Activated naive CD4-positive, alpha-beta T cell treated with anti-CD3 and anti-CD28 coated beads, Interleukin-2, amount 50 U/mL, for 16 hours (primary cell): ENCODE results near the gene CDCA4.

Experiments used
- DNase-seq: peaks from one replicate; pipeline ENCODE4 v3.0.0-alpha.2; 2020

CDCA4 gene

DNA sequence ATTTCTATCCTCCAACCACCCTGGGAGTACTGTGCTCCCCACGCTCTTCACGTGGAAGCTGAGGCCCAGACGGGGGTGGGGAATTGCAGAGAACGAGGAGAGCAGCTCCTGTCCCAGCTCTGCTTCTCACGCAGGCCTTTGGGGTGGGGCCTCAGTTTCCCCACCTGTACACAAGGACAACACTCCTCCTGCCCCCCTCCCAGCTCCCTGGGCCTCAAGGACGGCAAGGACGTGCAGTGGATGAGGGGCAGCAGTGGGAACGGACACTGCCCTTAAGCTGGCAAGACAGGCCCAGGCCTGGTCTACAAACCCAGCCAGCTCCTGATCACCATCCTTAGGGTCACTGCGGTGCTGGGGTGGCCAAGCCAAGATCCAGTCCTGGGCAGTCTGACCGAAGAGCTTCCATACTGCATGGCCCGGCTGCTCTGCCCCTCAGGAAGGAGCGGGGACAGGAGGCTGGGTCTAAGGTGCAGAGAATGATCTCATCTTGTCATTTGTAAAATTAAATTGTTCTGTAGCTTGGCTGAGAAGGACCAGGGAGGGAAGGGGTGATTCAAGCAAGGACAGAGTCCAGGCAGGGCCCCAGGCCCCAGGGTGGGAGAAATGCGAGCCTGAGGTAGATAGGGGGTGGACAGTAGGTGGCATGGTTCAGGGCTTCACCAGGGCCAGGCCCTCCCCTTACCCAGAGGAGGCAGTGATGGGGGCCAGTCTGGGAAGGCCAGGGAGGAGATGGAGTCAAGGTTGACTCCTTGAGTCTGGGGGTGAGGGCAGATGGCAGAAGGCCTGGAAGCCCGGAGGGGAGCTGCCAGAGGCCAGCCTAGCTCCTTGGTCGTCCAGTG is 36.6 kb downstream of the CDCA4 start:
- no peak for DNase-seq

DNA sequence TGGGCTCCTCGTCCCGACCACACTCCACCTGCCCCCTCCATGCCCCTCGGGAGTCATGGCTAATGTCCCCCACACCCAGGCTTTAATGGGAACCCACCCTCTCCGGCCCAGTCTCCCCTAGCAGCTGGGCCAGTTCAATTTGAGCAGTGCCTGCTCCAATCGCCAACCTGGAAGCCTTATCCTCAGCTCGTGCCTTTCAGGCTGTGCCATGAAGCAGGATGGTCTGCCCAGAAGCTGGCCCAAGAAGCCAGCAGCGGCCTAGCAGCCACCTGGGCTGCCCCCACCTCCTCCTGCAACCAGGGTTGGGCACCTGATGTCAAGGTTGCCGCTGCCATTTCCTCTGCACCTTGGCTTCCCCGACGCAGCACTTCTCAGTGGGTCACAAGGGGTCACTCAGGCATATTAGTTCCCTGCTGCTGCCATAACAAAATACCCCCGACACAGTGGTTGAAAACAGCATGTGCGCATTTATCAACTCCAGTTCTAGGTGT is 37.6 kb downstream of the CDCA4 start:
- DNase-seq: no peak

DNA sequence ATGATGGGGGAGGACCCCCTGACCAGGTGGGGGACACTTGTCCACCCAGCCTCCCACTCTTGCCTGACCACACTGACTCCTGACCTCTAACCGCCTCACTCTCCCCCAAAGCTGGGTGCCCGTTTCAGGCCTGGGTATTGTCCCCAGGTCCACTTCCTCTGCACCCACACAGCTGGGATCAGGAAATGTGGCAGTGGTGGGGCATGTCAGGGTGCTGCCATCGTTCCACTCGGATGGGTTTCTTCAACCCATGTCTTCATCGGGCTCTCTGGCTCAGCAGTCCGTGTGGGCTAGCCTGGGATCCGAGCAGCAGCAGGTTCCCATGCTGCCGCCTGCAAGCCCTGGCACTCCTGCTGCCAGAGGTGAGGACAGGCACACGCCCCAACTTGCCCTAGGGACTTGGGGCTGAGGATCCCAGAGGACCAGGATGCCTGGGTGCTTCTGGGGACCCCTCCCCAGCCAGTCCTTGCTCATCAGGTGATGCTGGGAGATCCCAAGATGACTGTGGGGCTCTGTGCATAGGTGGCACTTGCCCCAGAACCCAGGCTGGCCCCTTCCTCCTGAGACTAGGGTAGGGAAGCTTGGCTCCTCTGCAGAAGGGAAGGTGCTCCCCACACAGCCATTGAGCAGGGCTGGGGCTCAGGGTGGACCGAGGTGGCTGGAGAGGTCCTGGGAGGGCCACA is 38.2 kb downstream of the CDCA4 start:
- DNase-seq: no peak

DNA sequence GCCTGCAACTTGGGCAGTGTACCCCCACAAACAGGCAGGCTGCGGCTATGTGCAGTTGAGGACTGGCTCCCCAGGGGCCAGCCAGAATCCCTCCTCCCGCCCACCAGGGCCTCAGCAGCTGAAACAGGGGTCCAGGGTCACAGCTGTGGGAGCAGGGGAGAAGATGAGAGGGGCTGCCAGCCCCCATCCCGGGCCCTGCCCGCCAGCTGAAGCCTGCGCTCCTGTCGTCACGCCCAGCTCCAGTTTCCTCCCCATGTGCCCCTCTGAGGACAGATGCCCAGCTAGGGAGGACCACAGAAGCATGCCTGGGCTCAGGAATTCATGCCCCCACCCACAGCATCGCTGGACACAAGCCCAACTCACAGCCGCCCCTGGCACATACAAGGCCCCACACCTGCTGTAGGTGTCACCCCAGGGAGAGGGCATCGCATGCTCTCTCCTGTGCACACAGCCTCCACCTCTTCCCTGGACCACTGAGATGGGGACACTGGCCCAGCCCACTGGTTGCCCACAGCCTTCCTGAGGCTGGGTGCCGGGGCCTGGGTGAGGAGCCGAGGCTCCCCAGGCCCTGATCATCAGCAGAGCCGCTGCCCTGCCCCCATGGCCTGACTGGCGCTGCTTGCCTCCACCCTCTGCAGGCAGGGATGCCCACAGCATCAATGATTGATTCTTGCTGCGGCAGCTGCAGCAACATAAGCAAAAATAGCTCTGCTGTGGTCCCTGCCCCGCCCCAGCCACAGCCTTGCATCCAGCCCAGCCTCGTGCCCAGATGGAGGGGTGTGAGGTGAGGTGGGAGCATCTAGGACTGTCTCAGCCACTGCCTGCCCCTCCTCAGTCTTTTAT is 39.0 kb downstream of the CDCA4 start:
- peak; percentile 4 for DNase-seq

DNA sequence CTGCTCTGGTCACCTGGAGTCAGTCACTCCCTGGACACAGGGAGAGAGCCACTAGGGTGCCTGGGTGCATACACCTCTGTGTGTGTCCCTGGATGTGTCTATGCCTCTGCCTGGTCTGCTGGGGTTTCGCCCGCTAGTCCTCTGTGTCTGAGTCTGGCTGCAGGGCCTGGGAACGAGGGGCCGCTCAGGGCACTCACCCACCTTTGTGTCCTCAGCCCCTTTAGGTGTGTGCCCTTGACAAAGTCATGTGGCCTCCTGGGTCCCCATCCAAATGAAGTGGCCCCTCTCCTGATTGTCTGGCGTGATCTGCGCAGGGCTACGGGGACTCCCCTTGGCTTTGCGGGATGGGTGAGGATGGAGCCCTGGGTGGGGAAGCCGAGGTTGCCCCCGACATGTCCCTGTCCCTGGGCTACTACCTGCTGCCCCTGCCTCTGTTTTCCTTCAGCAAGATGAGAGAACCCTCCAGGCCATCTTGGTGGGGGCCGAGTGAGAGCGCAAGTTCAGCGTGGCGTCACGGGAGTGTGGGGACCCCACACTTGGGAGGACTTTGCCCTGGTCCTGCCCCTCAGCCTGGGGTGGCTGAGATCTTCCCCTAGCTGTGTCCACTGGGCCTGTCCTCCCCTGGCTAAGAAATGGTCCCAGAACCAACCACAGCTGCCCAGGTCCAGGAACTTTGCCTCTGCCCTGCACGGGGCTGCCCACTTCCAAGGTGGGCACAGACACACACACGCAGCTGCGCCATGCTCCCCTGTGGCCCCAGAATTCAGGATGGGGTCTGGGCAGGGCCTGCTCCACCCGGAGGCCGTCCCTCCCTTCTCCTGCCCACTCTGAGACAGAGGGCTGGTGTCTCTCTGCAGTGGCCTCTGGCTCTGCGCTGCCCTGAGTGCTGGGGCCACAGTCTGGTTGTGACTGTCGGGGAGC is 40.0 kb downstream of the CDCA4 start:
- DNase-seq: no peak

DNA sequence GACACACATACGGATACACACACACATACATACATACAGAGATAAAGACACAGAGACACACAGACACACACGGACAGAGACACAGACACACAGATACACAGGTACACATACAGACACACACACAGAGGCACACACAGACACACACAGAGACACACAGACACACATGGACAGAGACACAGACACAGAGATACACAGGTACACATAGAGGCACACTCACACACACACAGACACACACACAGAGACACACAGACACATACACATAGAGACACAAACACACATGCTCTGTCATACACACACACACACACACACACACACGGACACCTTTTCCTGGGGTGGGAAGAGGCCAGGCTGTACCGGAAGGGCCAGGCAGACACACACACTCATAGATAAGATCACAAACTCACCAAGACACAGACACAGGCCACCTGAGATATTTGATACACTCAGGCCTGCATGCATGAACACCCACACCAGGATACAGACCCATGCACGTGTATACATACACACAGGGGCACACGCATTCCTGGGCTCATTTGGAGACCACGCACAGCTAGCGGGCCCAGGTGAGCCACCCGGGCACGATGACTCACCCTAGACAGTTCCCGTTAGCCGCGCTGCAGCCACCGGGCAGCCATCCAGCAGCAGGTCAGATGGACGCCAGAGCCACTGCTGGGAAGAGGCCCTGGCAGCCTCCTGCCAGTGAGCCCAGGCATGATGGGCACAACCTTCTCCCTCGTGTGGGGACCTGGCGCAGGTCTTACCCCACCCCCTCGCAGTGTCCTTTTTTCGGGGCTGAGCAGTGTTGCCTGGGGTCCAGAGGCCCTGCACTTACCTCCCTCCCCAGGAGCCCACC is 40.9 kb downstream of the CDCA4 start:
- no peak for DNase-seq

DNA sequence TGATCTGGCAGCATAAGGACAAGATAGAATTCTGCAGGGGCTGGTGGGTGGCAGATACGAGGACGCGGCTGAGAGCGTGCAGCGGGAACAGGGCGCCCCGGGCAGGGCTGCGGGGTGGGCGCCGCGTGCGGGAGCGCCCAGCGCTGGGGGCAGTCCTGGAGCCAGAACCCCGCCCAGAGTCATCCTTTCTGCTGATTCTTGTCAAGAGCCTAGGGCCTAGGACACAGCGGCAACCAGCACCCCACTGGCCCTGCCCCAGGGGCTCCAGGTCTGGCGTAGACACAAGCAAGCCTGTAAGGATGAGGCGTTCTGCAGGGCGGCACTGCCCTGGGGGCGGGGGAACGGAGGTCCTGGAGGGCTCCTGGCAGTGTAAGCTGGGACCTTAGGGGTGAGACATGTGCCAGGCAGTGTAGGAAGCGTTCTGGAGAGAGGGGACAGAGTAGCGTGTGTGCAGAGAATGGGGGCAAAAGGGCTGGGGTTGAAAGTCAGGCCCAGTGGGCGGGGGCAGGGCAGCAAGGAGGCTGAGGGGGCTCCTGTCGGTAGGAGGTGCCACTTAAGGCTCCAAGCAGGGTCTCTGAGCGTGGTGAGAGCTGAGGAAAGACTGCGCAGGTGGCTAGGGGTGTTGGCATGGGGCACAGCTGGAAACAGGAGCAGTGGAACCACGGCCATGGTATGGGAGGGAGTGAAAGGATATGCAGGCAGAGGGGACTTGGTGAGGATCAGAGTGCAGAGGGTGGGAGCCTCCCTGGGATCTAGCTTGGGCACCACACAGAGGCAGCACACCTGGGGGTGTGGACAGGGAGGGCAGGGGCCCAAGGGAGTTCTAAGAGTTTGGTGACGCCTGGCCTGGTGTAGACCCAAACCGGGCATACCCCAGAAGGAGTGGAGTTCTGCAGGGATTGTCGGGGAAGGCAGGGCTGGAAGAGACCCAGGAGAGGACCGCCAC is 41.9 kb downstream of the CDCA4 start:
- DNase-seq: no peak

DNA sequence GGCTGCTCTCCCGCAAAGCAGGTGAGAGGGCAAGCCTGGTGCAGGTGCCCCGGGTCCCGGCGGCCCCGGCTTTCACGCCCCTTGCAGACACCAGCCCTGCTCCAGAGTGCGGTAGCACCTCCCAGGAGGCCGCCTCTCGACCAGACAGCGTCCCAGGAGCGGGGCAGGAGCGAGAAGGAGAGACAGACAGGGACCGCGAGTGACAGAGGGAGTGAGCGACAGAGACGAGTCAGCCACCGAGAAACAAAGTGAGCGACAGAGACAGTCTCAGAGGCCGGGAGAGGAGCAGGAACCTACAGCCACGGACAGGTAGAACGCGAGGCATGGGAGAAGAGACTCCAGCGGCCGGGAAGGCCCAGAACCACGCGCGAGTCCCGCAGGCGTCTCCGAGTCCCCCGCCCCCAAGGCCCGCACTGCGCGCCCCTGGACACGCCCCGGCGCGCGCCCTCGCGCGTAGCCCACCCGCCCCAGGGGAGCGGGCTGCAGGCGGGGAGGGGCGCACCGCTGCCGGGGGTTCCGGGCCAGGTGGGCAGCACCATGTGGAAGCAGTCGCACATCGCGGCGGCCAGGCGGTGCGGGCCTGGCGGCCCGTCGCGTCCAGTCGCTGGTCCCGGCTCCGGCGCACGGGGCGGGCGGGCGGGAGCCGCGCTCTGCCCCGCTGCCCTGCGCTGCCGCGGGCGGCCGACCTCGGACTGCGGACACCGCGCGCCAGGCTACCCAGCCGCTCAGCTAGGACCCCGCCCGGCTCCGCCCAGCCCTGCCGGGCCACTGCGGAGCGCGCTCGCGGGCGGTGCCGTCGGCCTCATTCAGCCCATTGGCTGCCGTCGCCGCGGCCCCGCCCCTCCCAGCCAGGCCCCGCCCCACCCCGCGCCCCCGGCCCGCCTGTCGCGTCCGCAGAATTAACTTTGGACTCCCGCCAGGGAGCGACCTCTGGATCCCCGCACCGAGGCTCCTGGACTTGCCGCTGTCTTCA is 42.9 kb downstream of the CDCA4 start, which contains the start of gene AHNAK2:
TSS of gene AHNAK2 (minus strand) at position 694 of the 973 bp plus-strand sequence. CDS start at position 557, 137 bp downstream.
- DNase-seq: peak; percentile 67

DNA sequence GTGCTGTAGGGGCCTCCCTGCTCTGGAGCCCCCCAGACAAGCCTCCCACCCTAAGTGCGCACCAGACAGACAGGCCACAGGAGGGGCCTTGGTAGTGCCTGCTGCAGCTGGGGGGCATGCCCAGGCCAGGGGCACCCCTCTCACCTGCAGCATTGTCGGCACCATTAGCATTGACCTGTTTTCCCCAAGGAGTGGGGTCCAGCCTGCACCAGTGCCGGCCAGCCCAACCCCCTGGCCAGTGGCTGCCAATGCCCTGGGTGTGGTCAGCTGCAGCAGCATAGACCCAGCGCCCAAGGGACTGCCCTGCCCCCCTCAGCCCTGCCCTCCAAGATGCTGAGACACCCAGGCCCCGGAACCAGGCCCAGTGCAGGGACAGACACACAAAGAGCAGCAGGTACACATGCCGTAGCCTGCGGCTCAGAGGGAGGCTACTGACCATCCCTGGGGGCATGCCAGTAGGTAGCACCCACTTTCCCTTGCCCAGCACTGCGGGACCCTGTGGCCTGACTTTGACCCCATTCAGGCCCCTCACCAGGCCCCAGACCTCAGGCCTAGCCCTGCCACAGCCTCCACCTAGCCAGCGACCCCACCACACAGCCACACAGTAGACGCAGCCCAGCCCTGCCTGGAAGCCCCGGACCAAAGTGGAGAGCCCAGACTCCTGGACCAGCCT is 43.7 kb downstream of the CDCA4 start:
- no peak for DNase-seq

DNA sequence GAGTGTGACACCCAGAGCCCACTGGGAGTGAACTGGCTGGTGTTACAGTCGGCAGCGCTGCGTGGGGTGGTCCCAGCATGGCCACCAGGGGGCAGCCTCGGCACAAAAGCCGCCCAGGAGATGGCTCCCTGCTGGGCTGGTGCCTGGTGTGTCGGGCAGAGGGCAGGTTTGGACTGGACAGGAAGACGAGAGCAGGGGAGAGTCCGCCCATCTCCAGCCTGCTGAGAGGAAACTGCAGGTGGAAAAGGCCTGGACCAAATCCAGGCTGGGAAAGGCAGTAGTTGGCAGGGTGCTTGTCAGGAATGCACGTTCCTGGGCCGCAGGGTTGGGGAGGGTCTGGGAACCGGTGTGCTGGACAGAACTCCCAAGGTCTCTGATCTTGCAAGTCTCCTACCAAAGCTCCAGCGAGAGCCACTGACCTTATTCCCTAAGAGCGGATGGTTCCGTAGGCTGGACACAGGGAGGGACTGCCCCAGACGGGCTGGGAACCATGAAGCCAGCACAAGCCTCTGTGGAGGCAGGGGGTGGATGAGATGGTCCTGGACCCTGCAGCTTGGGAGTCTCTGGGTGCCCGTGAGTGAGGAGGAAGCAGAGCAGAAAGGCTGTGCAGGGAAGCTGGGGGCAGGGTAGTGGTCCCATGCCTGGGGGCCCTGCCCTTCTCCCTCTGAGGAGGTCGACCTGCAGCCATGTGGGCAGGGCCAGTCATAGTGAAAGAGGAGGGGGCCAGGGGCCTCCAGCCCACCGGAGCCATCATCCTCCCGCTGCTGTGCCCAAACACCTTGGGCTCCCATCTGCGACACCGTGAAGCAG is 44.5 kb downstream of the CDCA4 start:
- peak; percentile 85 for DNase-seq

DNA sequence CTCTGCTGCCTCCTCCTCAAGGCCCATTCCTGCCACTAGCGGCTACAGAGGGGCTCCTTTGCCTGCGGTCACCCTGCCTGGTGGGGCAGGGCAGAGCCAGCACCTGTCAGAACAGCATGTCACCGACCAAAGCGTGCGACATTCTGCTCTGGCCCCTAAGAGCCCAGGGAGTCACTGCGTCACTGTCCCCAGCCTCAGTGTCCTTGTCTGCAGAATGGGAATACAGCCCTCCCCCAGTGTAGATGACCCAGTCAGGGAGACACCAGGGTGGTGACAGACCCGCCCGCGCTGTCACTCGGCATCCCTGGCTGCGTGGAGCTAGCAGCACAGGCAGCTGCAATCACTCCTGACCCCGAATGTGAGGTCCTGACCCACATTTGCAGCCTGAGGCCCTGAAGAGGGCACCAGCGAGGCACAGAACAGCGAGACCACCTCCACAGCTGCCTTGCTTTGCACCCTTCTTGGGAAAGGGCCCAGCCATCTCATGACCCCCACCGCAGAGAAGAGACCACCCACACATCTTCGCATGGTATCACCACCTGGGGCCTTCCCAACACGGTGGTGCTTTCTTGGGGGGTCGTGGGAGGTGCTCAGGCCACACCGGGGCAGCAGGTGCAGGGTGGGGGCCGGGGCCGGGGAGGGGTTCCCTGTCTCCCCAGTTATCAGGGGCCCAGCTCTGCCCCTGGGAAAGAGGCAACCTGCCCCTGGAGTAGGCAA is 45.2 kb downstream of the CDCA4 start:
- no peak for DNase-seq

DNA sequence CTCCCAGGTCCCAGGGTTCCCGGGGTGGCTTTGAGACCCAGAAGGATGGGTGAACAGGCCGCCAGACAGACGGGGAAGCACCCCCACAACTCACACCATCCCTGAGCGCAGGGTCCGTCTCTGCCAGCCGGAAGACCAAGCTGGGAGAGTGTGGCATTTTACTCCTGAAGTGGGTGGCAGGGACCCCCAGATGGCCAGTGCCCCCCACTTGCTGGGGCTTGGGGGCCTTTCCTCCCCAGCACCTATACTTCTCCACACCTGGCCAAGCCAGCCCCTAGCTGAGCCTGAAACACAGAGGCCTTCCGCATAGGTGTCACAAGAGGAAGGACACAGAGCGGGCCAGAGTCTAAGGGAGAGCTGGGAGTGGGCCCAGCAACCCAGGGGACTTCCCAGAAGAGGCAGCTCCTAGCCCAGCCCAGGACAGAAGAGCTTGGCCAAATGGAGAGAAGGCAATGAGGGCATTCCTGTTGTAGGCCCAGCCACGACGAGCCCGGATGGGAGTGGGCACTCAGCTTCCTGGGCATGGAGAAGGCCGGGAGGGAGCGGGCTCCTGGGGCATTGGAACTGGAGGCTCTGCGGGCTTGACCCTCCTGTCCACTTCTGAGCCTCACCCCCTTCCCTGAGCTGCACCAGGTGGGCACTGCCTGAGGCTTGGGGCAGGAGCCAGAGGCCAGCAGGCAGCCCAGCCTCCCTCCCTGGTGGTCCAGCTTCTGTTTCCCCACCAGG is 46.1 kb downstream of the CDCA4 start:
- no peak for DNase-seq

DNA sequence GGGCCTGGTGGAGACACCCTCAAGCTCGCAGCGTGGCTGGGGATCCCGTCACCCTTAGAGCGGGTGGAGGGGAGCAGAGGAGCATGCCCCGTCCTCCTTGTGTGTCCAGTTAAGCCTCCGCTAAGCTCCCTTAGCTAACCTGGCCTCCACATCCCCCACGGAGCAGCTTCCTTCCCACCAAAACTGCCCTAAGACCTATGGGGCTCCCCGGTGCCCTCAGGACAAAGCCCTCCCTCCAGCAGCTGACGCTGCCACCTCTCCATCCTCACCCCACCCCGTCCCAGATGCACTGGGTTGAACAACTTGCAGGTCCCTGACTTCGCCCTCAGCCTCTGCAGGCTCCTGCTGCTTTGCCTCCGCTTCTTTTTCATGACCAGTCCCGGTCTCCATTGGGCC is 46.7 kb downstream of the CDCA4 start:
- no peak for DNase-seq

DNA sequence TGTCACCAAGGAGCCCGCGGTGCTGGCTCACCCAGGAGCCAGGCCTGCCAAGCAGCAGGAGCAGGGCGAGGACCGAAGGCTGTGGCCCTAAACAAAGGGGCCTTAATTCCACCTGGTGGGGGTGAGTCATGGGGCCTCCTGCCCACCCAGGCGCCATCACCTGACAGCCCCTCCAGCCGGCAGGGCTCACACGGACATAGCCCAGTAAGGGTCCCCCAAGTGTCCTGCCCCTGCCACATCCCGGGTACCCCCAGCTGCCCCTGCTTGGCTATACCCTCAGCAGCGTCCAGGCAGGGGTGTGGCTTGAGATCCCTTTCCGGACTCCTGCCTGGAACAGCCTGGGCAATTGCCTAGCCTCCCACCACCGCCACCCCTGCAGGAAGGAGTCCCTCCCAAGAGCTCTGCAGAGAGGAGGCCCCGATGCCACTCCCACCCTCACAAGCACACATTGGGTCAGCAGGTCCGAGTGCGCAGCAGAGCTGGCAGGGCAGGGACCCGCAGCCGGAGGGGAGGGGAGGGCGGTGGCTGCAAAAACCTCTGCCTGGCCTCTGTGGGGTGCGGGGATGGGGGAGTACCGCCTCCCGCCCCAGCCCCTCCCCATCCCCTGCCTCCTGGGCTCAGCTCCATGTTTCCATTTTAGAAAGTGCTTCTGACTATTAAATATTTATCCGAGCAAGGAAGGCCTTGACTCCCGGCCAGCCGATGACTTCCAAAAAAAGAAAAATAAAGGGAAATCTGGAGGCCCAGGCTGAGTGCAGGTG is 47.3 kb downstream of the CDCA4 start:
- no peak for DNase-seq

DNA sequence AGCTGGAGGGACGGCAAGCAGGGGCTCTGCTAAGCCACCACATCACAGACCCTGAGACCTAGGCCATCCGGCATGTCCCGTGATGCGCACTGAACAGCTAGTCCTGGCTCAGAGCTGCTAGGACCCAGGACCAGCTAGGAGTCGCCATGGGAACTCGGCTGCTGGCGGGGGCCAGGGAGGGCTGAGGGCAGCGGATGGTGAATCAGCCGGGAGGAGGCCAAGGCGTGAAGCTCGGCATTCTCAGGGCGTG is 47.8 kb downstream of the CDCA4 start:
- no peak for DNase-seq
